Right lobe of liver (tissue), 4 donors: ENCODE results near the gene C10orf88.

Source experiments
- CTCF ChIP-seq, 4 donors: fragments of 200-600 bp in 3 of 4; fragments of 450-650 bp in 1 of 4; IDR thresholded peaks; one replicate each; pipeline versions ENCODE4 v1.5.1 to v1.8.0; 2016 to 2022; ENCODE audit warnings: antibody characterized with exemption in 4 of 4, mild to moderate bottlenecking in 2 of 4
- POLR2A ChIP-seq: fragments of 450-650 bp; IDR thresholded peaks from one replicate; pipeline ENCODE4 v1.6.1; 2017; ENCODE audit warnings: antibody characterized with exemption, mild to moderate bottlenecking
- donor health status: DM: no; HTN: no; CAD: no.
- donor health status: DM: no; HTN: no; CAD: no.
- donor health status: DM: no; HTN: yes; CAD: no.

DNA sequence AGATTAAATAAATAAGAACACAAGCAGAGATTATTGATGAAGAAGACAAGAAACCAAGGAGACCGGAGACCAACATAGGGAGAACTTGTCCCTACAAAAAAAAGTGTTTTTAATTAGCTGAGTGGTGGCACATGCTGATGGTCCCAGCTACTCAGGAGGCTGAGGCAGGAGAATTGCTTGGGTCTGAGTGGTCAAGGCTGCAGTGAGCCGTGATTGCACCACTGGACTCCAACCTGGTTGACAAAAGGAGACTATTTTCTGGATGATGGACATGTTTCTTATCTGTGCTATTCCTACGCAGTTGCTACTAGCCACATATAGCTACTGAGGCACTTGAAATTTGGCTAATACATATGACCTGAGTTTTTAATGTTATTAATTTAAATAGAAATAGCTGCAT is 44.9 kb upstream of the C10orf88 start:
- no peak for TF ChIP-seq CTCF (IDR thresholded peaks at IDR 0.05)
- no peak for TF ChIP-seq POLR2A
